ENCODE measurements around the gene CARD10. TPM values are rescaled to one million over a fixed set of nuclear protein-coding genes. Genes with fewer than 3 reads are reported as not detected.

CARD10 gene
- polyA plus RNA-seq, 3 donors: 0.03 TPM; not detected in 2

DNA sequence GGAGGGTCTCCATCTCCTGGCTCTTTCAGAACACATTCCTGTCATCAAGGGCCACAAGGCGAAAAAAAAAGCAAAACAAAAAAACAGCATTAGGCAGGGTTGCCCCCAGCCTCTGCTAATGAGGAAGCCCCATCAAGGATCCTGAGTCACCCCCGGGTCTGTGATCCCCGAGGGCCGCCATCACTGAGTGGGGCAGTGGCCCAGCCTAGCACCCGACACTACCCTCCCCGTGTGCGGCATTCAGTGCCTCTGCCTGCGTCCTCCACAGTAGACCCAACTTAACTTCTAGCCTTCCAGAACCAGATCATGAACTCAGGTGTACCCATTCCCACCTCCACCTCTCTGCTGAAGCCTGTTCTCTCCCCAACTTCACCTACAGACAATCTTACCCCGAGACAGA lies 34.5 kb upstream of the CARD10 start:
- 84% methylated on average over 9 of the region's 9 CpGs for WGBS (ENCODE audit: insufficient coverage)
- H3K36me3 ChIP-seq (replicated peaks in 1 of 2; ENCODE audit: control insufficient read depth in 1 of 2, insufficient read depth in 2 of 2, low read length in 2 of 2): no peaks in the 10 kb centered on the region
- intact Hi-C loops (cut with micrococcal nuclease): no loop called here
- Mint-ChIP-seq H3K27me3 (ENCODE audit: low read depth in 3 of 3) (peaks cover 35 to 54% (median 35%) of the 10 kb centered on the region in 3 donors), H3K9me3 (peaks cover 0 to 4% (median 0%) of the 10 kb centered on the region in 7 donors), H3K4me3 (no peak overlapping the region), H3K27ac (no peak overlapping the region), H3K4me1 (peaks cover 6% of the 10 kb centered on the region), H3K36me3 (no peaks in the 10 kb centered on the region)
- H3K4me1 ChIP-seq (ENCODE audit: control insufficient read depth in 1 of 2, insufficient read depth in 2 of 2, low read length in 2 of 2): peaks cover 5 to 9% of the 10 kb centered on the region in 2 donors
- TF ChIP-seq, protein P1, sequence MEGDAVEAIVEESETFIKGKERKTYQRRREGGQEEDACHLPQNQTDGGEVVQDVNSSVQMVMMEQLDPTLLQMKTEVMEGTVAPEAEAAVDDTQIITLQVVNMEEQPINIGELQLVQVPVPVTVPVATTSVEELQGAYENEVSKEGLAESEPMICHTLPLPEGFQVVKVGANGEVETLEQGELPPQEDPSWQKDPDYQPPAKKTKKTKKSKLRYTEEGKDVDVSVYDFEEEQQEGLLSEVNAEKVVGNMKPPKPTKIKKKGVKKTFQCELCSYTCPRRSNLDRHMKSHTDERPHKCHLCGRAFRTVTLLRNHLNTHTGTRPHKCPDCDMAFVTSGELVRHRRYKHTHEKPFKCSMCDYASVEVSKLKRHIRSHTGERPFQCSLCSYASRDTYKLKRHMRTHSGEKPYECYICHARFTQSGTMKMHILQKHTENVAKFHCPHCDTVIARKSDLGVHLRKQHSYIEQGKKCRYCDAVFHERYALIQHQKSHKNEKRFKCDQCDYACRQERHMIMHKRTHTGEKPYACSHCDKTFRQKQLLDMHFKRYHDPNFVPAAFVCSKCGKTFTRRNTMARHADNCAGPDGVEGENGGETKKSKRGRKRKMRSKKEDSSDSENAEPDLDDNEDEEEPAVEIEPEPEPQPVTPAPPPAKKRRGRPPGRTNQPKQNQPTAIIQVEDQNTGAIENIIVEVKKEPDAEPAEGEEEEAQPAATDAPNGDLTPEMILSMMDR (IDR thresholded peaks at IDR 0.05): no peak
- no peak for DNase-seq
- H2AFZ ChIP-seq (ENCODE audit: insufficient read depth, low read depth, low read length, poor library complexity, severe bottlenecking): no peak overlapping the region
- no peak overlapping the region for H3K27ac ChIP-seq (ENCODE audit: low read depth in 1 of 2, low read length in 2 of 2)
- no peak overlapping the region for H3K9ac ChIP-seq (ENCODE audit: insufficient read depth, low read length, poor library complexity, severe bottlenecking)
- H4K20me1 ChIP-seq (ENCODE audit: insufficient read depth, low read length): no peaks in the 10 kb centered on the region
- peaks cover 4 to 27% of the 10 kb centered on the region in 2 donors for H3K27me3 ChIP-seq (ENCODE audit: control insufficient read depth in 2 of 2, insufficient read depth in 2 of 2, low read length in 2 of 2)
- H3K4me3 ChIP-seq (replicated peaks in 1 of 3; ENCODE audit: low read depth in 2 of 3, low read length in 3 of 3): no peak overlapping the region
- H3K9me3 ChIP-seq (replicated peaks in 1 of 2; ENCODE audit: control insufficient read depth in 1 of 2, insufficient read depth in 1 of 2, low read length in 2 of 2): no peaks in the 10 kb centered on the region
- H3K4me2 ChIP-seq (replicated peaks; ENCODE audit: extremely low read depth, low read length, poor library complexity, severe bottlenecking): no peak overlapping the region
- no peaks in the 10 kb centered on the region for H3K79me2 ChIP-seq (ENCODE audit: insufficient read depth, low read length)

DNA sequence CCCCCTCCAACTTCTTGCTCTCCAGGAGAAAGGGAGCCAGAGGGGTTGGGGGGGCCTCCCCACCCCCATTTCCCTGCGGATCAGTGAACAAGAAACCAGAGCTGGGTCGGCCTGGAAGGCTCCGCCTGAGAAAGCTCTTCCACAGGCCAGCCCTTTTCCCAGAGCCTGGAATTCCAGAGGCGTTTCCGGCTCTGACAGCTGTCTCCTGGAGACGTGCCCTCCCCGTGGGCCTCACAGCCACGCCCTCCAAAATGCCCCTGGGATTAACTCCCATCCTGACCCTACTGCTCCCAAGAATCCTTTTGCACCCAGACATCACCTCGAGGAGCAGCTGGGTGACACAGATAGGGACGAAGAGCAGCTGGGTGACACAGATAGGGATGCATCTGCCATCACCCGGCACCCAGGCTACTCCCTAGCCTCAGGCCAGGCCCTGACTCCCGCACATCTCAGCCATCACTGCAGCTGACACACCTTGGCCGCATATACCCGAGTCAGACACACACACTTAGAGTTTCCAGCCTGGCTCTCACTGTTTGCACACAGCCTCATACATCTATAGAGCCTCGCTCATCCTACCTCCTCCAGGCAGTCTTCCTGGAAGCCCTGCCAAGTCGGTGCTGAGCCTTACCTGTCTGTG lies 33.4 kb upstream of the CARD10 start:
- H3K36me3 Mint-ChIP-seq: no peaks in the 10 kb centered on the region
- H3K9me3 Mint-ChIP-seq: peaks cover 0 to 2% (median 0%) of the 10 kb centered on the region in 7 donors
- no peak overlapping the region for H3K9ac ChIP-seq (ENCODE audit: insufficient read depth, low read length, poor library complexity, severe bottlenecking)
- no peak overlapping the region for H3K27ac ChIP-seq (ENCODE audit: low read depth in 1 of 2, low read length in 2 of 2)
- H3K9me3 ChIP-seq (replicated peaks in 1 of 2; ENCODE audit: control insufficient read depth in 1 of 2, insufficient read depth in 1 of 2, low read length in 2 of 2): no peaks in the 10 kb centered on the region
- DNase-seq: no peak
- peaks cover 5 to 9% of the 10 kb centered on the region in 2 donors for H3K4me1 ChIP-seq (ENCODE audit: control insufficient read depth in 1 of 2, insufficient read depth in 2 of 2, low read length in 2 of 2)
- TF ChIP-seq, protein P1 (IDR thresholded peaks at IDR 0.05): no peak
- intact Hi-C loops (cut with micrococcal nuclease): no loop called here
- peaks cover 6% of the 10 kb centered on the region for H3K4me1 Mint-ChIP-seq
- H3K79me2 ChIP-seq (ENCODE audit: insufficient read depth, low read length): no peaks in the 10 kb centered on the region
- no peak overlapping the region for H3K4me3 ChIP-seq (replicated peaks in 1 of 3; ENCODE audit: low read depth in 2 of 3, low read length in 3 of 3)
- no peak overlapping the region for H2AFZ ChIP-seq (ENCODE audit: insufficient read depth, low read depth, low read length, poor library complexity, severe bottlenecking)
- WGBS (ENCODE audit: insufficient coverage): 93% methylated on average over 16 of the region's 16 CpGs
- H3K36me3 ChIP-seq (replicated peaks in 1 of 2; ENCODE audit: control insufficient read depth in 1 of 2, insufficient read depth in 2 of 2, low read length in 2 of 2): no peaks in the 10 kb centered on the region
- H3K4me2 ChIP-seq (replicated peaks; ENCODE audit: extremely low read depth, low read length, poor library complexity, severe bottlenecking): no peak overlapping the region
- no peak overlapping the region for H3K4me3 Mint-ChIP-seq
- peaks cover 4 to 24% of the 10 kb centered on the region in 2 donors for H3K27me3 ChIP-seq (ENCODE audit: control insufficient read depth in 2 of 2, insufficient read depth in 2 of 2, low read length in 2 of 2)
- H3K27me3 Mint-ChIP-seq (ENCODE audit: low read depth in 3 of 3): peaks cover 25 to 43% (median 30%) of the 10 kb centered on the region in 3 donors
- H3K27ac Mint-ChIP-seq: no peak overlapping the region
- no peaks in the 10 kb centered on the region for H4K20me1 ChIP-seq (ENCODE audit: insufficient read depth, low read length)
